GM18909 (cell line): ENCODE data around the gene IRGQ.

Experiments
- ATAC-seq: cut with Tn5 transposase; IDR thresholded peaks from one replicate; pipeline ENCODE4 v1.9.1; 2021; ENCODE audit warnings: mild to moderate bottlenecking; ENCODE audit not compliant: unreplicated experiment, poor library complexity

The IRGQ gene

DNA sequence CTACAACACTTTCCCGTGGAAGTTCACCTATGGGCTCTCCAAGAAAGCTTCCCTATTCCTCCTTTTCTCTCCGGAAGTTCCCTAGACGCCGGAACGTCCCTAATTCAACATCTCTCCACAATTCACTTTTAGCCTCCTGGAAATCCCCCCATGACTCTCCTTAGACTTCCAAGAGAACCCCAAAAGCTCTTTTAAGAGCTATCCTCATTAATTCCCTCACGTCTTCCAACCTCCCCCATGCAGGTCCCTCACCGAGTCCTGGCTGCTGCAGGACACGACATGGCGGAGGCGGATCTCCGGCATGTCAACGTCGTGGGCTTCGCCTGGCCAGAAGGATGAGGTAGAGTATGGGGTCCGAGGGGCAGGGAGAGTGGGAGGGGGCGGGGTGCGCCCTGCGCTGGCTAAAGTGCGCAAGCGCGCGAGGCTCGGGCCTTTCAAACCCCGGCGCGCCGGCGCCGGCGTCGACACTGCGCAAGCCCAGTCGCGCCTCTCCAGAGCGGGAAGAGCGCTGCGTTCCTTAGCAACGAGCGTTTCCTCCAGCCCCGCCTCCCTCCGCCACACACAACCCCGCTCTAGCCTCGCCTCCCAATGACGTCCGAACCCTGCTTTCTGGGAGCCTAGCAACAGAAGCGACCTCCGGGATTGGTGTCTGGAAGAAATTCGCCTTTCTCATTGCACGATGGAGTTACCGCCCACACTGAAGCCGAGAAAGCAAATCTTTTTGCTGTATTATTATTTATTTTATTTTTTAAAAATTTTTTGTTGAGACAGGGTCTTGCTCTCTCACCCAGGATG is 20.6 kb downstream of the IRGQ start, which contains the start of the genes PINLYP and XRCC1:
Gene PINLYP, plus strand, starts transcription at position 646 of the 795 bp plus-strand sequence. CDS start 1,391 bp downstream, outside the sequence.
Gene XRCC1, minus strand, starts transcription at position 372 of the 795 bp plus-strand sequence. Its CDS starts 69 bp downstream, at position 303.
- peak; percentile 96 for ATAC-seq

DNA sequence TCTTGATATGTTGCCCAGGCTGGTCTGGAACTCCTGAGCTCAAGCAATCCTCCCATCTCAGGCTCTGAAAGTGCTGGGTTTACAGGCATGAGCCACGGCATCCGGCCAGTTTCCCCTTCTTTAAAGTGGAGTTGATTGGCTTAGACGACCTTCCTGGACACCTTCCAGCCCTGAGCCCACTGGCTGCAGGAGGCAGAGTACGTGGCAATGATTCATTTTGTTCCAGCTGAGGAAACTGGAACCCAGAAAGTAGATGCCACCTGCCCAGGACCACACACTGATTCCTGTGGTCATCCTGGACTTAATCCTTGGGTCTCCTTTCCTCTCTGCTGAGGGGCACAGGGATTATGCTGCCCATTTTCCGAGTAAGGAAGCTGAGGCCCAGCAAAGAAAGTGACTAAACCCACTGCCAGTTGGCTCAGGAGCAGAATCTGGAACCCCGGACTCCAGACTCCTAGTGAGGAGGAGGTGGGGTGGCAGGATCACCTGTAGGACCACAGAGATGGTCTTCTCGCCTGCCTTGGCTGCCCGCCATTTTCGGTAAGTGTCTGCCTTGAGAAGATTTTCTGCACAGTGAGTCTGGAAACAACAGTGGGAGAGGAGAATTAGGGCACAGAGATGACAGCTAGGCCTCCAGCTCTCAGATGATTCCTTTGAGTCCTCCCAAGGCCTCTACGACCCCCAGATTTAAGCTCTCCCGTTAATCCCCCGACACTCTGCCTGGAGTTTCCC is 21.3 kb downstream of the IRGQ start:
- ATAC-seq, result no peak

DNA sequence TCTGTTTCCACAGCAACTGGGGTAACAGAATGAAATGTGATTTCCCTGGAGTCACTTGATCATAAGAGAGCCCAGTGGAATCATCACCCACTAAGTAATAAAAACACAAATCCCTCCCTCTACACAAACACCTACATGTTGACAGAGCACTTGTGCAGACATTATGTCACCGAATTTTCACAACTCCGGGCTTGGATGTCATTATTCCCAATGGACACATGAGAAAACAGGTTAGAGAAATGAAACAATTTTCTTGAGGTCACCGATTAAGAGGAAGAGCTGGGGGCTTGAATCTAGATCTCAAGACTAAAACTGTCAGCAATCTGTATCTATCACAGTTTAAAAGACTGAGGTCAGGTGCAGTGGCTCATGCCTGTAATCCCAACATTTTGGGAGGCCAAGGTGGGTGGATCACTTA is 23.8 kb downstream of the IRGQ start:
- ATAC-seq, result no peak

DNA sequence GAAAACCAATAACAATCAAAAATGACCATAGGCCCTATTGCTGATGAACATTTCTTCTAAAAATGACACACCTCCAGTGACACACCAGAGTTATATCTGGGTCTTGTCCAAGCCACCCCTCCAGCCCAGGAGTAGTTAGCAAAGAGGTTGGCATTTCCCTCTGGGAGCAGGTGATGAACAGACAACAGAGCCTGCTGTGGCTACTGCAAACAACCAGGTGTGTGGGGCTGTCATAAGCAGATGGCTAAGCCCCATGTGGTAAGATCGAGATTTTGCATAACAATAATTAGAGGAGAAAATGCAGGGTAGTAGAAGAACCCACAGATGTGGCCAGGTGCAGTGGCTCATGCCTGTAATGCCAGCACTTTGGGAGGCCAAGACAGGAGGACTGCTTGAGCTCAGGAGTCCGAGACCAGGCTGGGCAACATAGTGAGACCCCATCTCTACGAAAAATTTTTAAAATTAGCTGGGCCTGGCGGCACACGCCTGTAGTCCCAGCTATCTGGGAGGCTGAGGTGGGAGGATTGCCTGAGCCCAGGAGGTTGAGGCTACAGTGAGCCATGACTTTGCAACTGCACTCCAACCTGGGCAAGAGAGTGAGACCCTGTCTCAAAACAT is 25.7 kb downstream of the IRGQ start:
- ATAC-seq, result no peak

DNA sequence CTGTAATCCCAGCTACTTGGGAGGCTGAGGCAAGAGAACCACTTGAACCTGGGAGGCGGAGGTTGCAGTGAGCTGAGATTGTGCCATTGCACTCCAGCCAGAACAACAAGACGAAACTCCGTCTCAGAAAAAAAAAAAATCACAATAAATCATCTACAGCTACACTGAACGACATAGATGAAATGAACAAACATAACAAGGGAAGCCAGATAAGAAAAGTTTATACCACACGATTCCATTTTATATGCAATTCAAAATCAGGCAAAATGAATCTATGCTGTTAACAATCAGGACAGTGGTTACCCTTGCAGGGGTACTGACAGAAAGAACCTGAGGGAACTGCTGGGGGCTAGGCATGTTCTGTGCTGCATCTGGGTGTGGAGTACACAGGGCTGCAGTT is 26.3 kb downstream of the IRGQ start:
- no peak for ATAC-seq

DNA sequence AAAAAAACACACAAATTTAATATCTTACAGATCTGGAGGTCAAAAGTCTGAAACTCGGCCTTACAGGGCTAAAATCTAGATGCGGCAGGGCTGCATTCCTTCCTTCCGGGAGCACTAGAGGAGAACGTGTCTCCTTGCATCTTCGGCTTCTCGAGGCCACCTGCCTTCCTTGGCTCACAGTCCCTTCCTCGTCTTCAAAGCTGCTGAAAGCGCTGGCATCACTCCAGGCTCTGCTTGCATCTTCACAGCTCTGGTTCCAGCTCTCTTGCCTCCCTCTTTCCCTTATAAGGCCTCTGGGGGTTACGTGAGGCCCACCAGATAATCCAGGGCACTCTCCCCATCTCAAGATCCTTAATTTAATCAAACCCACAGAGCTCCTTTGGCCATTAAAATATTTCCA is 31.1 kb downstream of the IRGQ start:
- no peak for ATAC-seq

DNA sequence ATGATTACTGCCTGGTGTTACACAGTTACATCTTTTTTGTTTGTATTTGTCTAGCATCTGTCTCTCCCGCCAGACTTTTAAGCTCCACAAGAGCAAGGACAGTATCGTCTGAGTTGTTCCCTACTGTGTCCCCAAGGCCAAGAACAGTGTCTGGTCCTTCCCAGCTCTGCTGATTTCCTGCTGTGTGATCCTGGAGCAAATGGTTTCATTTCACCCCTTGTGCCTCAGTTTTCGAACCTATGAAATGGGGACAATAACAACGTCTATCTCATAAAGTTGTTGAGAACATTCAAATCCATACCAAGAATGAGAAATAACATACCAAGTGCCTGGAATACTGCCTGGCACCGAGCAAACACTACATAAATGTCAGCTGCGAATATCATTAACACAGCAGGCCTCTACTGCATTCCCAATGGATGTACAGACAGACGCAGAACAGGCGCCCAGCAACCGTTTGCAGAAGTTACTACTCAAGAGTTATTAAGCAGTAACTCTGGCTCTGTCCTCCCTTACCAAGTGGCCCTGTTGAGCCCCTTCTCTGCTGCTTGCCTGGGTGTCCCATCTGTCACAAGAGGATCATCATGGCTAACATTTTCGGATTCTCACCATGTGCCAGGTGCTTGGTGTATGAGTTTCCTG is 32.0 kb downstream of the IRGQ start:
- ATAC-seq, result no peak

DNA sequence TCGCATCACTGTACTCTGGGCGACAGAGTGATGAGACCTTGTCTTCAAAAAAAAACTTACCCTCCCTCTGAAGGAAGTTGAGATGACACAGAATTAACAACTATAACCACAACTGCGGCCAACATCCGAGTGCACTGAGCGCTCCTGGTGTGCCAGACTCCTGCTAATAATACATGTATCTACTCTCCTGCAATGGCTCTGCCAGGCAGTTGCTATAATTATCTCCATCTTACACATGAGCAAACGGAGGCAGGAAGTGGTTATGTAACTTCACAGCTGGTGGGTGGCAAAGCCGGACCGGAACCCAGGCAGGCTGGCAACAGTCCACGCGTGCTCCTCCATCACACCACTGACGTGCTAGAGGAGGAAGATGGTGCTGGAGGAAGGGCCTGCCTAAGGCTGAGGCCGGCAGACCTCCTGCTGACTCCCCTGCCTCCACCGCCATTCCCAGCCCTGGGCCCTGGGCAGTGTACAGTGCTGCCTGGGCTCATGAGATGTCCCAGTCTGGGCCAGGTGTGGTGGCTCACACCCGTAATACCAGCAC is 33.2 kb downstream of the IRGQ start:
- peak; percentile 75 for ATAC-seq

DNA sequence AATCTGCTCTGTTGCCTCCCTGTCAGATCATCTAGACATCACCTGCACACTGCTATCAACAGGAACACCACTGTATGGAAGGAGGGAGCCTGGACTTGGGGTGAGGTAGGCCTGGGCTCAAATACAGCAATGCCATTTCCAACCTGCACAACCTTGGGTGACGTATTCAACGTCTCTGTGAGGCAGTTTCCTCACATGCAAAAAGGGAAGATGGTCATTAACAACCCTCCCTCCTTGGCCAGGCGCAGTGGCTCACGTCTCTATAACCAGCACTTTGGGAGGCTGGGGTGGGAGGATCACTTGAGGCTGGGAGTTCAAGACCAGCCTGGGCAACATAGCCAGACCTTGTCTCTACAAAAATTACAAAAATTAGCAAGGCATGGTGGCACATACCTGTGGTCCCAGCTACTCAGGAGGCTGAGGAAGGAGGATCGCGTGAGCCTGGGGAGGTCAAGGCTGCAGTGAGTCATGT is 33.7 kb downstream of the IRGQ start:
- no peak for ATAC-seq

DNA sequence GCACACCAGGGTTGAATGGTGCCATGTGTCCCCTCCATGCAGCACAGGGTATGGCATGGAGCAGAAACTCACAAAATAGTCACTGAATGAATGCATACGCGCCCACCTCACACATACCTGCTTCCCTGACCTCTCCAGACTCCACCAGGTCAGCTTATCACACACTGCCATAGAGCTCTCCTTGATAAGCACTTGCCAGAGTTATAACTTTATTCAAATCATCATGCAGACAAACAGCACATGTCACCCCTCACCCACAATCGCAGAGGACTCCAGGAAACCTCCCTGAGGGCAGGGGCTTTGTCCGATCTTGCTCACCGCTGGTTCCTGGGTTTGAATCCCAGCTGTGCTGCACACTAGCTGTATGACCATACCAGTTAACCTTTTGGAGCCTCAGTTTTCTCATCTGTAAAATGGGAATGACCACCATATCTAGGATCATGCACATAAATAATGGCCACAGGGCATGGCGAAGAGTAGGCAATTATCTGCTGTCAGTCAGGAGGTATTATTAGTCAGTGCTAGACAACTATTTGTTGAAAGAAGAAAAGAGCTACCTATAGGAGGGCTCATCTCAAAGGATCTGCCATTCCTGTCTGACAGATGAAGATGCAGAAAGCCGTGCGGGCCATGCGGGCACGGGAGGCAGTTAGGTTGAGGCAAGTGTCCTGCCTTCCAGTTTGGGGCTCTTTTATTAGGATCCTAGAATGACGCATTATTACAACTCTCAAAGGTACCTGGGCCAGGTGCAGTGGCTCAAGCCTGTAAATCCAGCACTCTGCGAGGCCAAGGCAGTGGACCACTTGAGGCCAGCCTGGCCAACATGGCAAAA is 34.6 kb downstream of the IRGQ start:
- no peak for ATAC-seq

DNA sequence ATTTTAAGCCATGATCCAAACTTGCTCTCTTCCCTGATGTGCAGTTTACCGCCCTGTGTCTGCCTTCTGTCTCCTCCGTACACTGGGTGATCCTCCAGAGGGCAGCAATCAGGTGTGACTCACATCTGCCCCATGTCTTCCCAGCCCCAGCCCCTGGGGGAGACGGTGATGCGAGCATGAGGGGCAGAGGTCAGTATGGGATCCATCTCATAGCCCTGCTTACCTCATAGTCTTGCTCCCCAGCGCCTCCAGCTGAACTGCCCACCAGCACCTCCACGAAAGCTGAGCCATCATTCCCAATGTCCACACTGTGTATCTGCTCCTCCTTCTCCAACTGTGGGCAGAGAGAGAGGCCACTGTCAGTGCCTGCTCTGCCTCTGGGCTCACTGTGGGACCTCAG is 35.2 kb downstream of the IRGQ start:
- no peak for ATAC-seq

DNA sequence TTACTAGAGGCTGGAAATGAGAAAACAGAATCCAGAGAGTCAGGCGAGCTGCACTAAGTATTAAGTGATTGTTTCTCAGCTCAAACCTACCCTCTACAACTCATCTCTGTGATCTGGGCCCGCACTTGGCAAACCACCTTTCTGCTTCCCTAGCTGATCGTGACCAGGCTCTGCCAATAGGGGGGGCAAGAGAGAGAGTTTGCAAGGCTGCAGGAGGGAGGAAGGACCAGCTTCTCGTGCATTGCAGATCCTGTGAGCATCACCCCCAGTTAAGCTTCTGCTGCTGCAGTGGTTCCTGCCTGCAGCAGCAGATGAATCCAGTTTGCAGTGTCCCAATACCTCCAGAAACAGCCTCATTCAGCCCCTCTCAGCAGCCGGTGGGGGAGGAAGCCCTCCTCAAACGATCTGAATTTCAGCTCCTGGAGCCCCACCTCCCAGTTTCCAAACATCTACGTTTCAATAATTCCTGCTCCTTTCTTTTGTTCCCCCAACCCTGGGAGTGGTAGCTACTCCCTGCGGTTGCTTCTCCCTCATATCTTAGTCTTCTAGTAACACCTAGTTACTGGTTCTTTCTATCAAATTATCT is 40.7 kb downstream of the IRGQ start:
- ATAC-seq, result no peak

DNA sequence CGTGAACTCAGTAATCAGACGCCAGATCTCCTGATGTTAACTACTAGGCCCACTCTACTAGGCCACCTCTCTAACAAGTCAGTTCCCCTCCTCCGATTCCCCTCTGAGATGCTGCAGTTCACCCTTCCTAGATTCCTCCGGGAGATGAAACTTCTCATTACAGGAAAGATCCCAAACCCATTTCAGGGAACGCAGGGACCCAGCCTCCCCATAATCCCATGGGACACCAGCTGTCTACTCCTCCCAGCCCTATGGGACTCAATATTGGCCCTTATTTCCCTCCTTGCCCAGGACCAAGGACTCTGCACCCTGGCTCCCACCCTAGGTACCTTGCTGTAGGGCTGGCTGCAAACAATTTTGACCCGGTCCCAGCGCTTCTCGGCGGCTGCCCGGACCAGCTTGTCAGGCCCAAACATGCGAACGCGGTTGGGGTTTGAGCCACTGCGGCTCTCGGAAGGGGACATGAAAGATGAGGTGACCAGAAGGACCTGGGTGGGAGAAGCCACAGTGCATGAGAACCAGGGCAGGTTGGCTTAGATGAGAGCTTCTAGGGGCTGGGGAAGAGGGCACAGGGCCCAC is 41.5 kb downstream of the IRGQ start:
- no peak for ATAC-seq

DNA sequence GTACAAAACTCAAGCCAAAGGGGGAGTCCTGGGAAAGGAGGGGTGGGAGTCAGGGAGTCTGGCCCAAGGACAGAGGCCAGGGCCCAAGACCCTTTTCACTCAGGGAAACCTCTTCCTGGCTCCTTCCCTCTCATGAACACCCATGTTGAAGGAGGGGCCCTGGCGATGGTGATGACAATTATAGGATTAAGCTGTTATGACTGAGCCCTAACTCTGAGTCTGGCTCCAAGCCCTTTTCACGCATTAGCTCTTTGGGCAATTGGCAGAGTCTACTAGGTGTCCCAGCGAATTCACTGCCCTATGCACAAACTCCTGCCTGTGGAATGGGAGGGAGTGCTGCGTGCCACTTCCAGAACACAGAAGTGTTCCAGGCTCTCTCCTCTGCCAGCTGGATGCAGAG is 42.3 kb downstream of the IRGQ start:
- ATAC-seq, result no peak

DNA sequence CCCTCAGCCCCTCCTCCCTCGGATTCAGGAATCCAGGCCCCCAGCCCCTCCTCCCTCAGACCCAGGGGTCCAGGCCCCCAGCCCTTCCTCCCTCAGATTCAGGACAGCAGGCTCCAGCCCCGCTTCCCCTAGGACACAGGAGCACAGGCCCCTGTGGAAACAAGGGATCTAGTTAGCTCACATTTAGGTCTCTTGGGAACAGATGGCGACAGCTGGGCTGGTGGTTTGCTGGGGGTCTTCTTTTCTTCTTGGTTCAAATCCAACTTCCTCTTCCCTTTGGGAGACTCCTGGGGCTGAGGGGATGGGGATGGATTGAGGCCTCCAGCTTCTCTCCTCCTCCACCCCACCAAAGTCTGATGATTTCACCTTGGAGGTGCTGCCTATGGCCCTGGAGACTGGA is 43.3 kb downstream of the IRGQ start:
- no peak for ATAC-seq

DNA sequence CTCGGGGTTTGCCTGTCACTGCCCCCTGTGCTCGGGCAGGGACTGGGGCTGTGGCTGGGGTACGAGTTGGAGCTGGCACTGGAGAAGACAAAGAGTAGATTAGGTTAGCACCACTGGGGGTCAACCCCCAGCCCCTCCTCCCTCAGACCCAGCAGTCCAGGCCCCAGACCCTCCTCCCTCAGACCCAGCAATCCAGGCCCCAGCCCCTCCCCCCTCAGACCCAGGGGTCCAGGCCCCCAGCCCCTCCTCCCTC is 43.8 kb downstream of the IRGQ start:
- no peak for ATAC-seq

DNA sequence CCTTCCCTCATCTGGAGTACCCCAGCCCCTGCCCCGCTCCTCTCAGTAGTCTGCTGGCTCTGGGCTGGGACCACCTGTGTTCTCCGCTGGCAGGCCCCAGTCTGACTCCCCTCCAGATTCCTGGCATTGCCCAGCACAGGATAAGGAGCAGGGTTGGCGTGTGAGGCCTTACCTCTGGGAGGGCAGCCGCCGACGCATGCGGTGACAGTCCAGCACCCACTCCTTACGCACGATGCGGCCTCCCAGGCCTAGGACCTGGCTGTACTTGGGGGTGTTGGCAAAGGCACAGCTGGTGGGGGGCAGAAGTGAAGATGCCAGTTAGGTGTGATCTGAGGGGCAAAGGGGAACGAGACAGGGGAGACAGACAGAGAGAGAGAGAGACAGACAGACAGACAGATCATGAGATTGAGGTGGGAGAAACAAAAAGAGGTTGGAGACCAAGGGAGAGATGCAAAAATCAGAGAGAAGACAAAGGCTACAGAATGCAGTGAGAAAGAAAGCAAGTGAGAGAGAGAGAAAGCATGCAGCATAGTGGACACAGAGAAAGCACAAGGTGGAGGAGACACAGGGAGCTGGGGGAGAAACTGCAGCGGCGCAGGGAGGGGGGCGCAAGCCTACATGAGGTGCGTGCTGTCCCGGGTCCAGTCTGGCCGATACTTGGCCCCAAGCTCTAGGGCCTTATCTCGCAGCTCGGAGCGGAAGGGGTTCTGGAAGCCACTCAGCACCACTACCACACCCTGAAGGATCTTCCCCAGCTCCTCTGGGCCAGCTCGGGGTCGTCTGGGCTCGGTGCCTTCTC is 44.3 kb downstream of the IRGQ start:
- no peak for ATAC-seq

DNA sequence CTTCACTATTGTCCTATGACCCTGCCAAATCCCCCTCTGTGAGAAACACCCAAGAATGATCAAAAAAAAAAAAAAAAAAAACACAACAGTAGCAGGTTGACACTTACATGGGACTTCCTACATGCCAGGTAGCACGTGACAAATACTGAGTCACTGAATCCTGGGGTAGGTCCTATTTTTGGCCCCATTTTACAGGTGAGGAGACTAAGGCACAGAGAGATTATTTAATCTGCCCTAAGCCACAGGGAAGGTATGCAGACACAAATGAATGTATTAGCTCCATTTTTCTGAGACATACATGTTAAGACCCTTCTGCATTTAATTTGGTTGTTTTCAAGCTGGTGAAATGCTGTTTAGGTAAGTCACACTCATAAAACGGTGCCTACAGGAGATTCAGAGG is 47.2 kb downstream of the IRGQ start:
- no peak for ATAC-seq
